NT2/D1 (cell line): ENCODE results near the gene KMT2C.
A peak's percentile ranks its signal among the peaks of the same experiment; 100 is the strongest.
"Not testable (repeated sequence)": the region's sequence is repeated elsewhere in the genome, so short reads cannot be mapped to it uniquely, and the experiment has no call there.

ENCODE experiments used
- DNase-seq: peaks from one replicate; pipeline ENCODE4 v3.0.0-alpha.2; 2011; ENCODE audit warnings: low read depth, low spot score
- H3K27me3 ChIP-seq: 2 replicates; pipeline ENCODE4 v1.6.0; 2011; ENCODE audit warnings: mild to moderate bottlenecking; ENCODE audit not compliant: insufficient read length, insufficient read depth
- H3K36me3 ChIP-seq: 2 replicates; pipeline ENCODE4 v1.6.1; 2011; ENCODE audit warnings: mild to moderate bottlenecking, low read length, mixed read lengths; ENCODE audit not compliant: insufficient read depth, insufficient read length
- H3K4me1 ChIP-seq: 2 replicates; pipeline ENCODE4 v1.5.1; 2011; ENCODE audit not compliant: insufficient read depth, insufficient read length
- H3K4me3 ChIP-seq: 2 replicates; pipeline ENCODE4 v1.5.1; 2011; ENCODE audit warnings: low read depth; ENCODE audit not compliant: insufficient read length
- H3K9ac ChIP-seq: 2 replicates; pipeline ENCODE4 v1.6.0; 2011; ENCODE audit warnings: low read depth; ENCODE audit not compliant: insufficient read length
- H3K9me3 ChIP-seq: 2 replicates; pipeline ENCODE4 v1.5.1; 2011; ENCODE audit warnings: mild to moderate bottlenecking, low read length; ENCODE audit not compliant: insufficient read depth
- SUZ12 ChIP-seq: IDR thresholded peaks from 2 replicates; pipeline ENCODE4 v1.6.1; 2011; ENCODE audit not compliant: insufficient read length, insufficient read depth; ENCODE audit errors: extremely low read depth
- YY1 ChIP-seq: IDR thresholded peaks from 2 replicates; pipeline ENCODE4 v1.6.1; 2011; ENCODE audit not compliant: insufficient read length, insufficient read depth
- ZNF274 ChIP-seq: IDR thresholded peaks from 2 replicates; pipeline ENCODE4 v1.6.1; 2011; ENCODE audit warnings: mild to moderate bottlenecking, low read depth, low read length

The KMT2C gene

GRCh38 chr7:152443586-152443985 lies 7.8 kb upstream of the KMT2C start:
- no peak overlapping the region for H3K4me3 ChIP-seq
- no peaks in the 10 kb centered on the region for H3K27me3 ChIP-seq
- H3K9ac ChIP-seq, result no peak overlapping the region
- no peaks in the 10 kb centered on the region for H3K9me3 ChIP-seq
- TF ChIP-seq SUZ12, result no peak
- TF ChIP-seq ZNF274, result no peak
- TF ChIP-seq YY1, result no peak
- H3K4me1 ChIP-seq, result no peaks in the 10 kb centered on the region
- no peaks in the 10 kb centered on the region for H3K36me3 ChIP-seq
- DNase-seq, result no peak

- Histone ChIP-seq H3K9ac (no peak overlapping the region), H3K36me3 (no peaks in the 10 kb centered on the region), H3K27me3 (peaks cover under 1% of the 10 kb centered on the region), H3K4me3 (no peak overlapping the region), H3K9me3 (no peaks in the 10 kb centered on the region), H3K4me1 (no peaks in the 10 kb centered on the region)
- no peak for DNase-seq
- TF ChIP-seq ZNF274 (no peak), YY1 (no peak), SUZ12 (no peak)
Measured at GRCh38 chr7:152442330-152442835, 6.6 kb upstream of the KMT2C start.

- not testable (repeated sequence) for H3K36me3 ChIP-seq, H3K4me1 ChIP-seq, H3K9me3 ChIP-seq, H3K4me3 ChIP-seq, DNase-seq, H3K9ac ChIP-seq, H3K27me3 ChIP-seq
Measured at GRCh38 chr7:152441810-152442209, 6.0 kb upstream of the KMT2C start.

- DNase-seq, H3K27me3 ChIP-seq, H3K36me3 ChIP-seq, H3K4me3 ChIP-seq, H3K9ac ChIP-seq, H3K4me1 ChIP-seq, H3K9me3 ChIP-seq: not testable (repeated sequence)
Measured at GRCh38 chr7:152441168-152441567, 5.4 kb upstream of the KMT2C start.

- not testable (repeated sequence) for H3K9me3 ChIP-seq, H3K4me3 ChIP-seq, H3K27me3 ChIP-seq, DNase-seq, H3K4me1 ChIP-seq, H3K9ac ChIP-seq, H3K36me3 ChIP-seq
Measured at GRCh38 chr7:152438017-152438416, 2.2 kb upstream of the KMT2C start.

GRCh38 chr7:152436931-152437575 lies 1.2 kb upstream of the KMT2C start:
- DNase-seq, result not testable (repeated sequence)

GRCh38 chr7:152436111-152436930 lies 518 bp upstream of the KMT2C start:
- peak; percentile 87 for DNase-seq
- Histone ChIP-seq H3K36me3 (no peaks in the 10 kb centered on the region), H3K4me3 (peak overlapping the region; percentile 46), H3K27me3 (peaks cover 7% of the 10 kb centered on the region), H3K9me3 (no peaks in the 10 kb centered on the region), H3K9ac (peak overlapping the region; percentile 56), H3K4me1 (no peaks in the 10 kb centered on the region)
- TF ChIP-seq SUZ12 (no peak), YY1 (no peak), ZNF274 (no peak)

More at GRCh38 chr7:152436931-152437575, 1.2 kb upstream of the KMT2C start:
- H3K4me1 ChIP-seq, H3K36me3 ChIP-seq, H3K9me3 ChIP-seq, H3K27me3 ChIP-seq: not testable (repeated sequence)
- Histone ChIP-seq H3K9ac (peak overlapping the region; percentile 50), H3K4me3 (peak overlapping the region; percentile 21)

- not testable (repeated sequence) for DNase-seq, H3K4me1 ChIP-seq, H3K9me3 ChIP-seq, H3K36me3 ChIP-seq, H3K27me3 ChIP-seq
- peak overlapping the region; percentile 29 for H3K4me3 ChIP-seq
- H3K9ac ChIP-seq, result peak overlapping the region; percentile 61
Measured at GRCh38 chr7:152434511-152435383, 1.1 kb downstream of the KMT2C start.

- H3K9me3 ChIP-seq, H3K36me3 ChIP-seq, H3K27me3 ChIP-seq, DNase-seq, H3K4me1 ChIP-seq: not testable (repeated sequence)
- peak overlapping the region; percentile 29 for H3K4me3 ChIP-seq
- peak overlapping the region; percentile 61 for H3K9ac ChIP-seq
Measured at GRCh38 chr7:152433721-152434490, 1.9 kb downstream of the KMT2C start.

- not testable (repeated sequence) for H3K36me3 ChIP-seq, H3K4me3 ChIP-seq, H3K9ac ChIP-seq, DNase-seq, H3K27me3 ChIP-seq, H3K9me3 ChIP-seq, H3K4me1 ChIP-seq
Measured at GRCh38 chr7:152432735-152433134, 3.1 kb downstream of the KMT2C start.
